ENCODE measurements around the gene CHN2.

The CHN2 gene

GRCh38 chr7:29247963-29248236 lies 53.3 kb downstream of the CHN2 start:
- no peaks in the 10 kb centered on the region for H3K27me3 ChIP-seq (ENCODE audit: insufficient read depth, low read length)

GRCh38 chr7:29248713-29249382 lies 54.3 kb downstream of the CHN2 start:
- Histone ChIP-seq H3K9ac (ENCODE audit: low read depth, low read length) (no peak overlapping the region), H3K9me3 (ENCODE audit: insufficient read depth, low read depth, low read length) (no peaks in the 10 kb centered on the region), H3K4me1 (ENCODE audit: insufficient read depth, low read length) (no peaks in the 10 kb centered on the region; the same call in 1 of the 2 replicates), H3K27me3 (ENCODE audit: insufficient read depth, low read length) (no peaks in the 10 kb centered on the region), H3K36me3 (ENCODE audit: insufficient read depth, low read depth, low read length) (no peaks in the 10 kb centered on the region), H3K27ac (ENCODE audit: low read length) (no peak overlapping the region), H3K4me3 (ENCODE audit: low read length) (no peak overlapping the region)

More at GRCh38 chr7:29247963-29248236, 53.3 kb downstream of the CHN2 start:
- H3K9me3 ChIP-seq (ENCODE audit: insufficient read depth, low read depth, low read length), result no peaks in the 10 kb centered on the region
- no peak overlapping the region for H3K27ac ChIP-seq (ENCODE audit: low read length)
- H3K4me1 ChIP-seq (ENCODE audit: insufficient read depth, low read length), result peaks cover 9% of the 10 kb centered on the region; the same call in 1 of the 2 replicates
- no peaks in the 10 kb centered on the region for H3K36me3 ChIP-seq (ENCODE audit: insufficient read depth, low read depth, low read length)
- H3K9ac ChIP-seq (ENCODE audit: low read depth, low read length), result no peak overlapping the region
- no peak overlapping the region for H3K4me3 ChIP-seq (ENCODE audit: low read length)

GRCh38 chr7:29249383-29249750 lies 54.8 kb downstream of the CHN2 start:
- H3K27ac ChIP-seq (ENCODE audit: low read length), result no peak overlapping the region
- no peaks in the 10 kb centered on the region for H3K36me3 ChIP-seq (ENCODE audit: insufficient read depth, low read depth, low read length)
- no peaks in the 10 kb centered on the region for H3K9me3 ChIP-seq (ENCODE audit: insufficient read depth, low read depth, low read length)
- H3K4me1 ChIP-seq (ENCODE audit: insufficient read depth, low read length), result no peaks in the 10 kb centered on the region
- no peaks in the 10 kb centered on the region for H3K27me3 ChIP-seq (ENCODE audit: insufficient read depth, low read length)
- no peak overlapping the region for H3K9ac ChIP-seq (ENCODE audit: low read depth, low read length)
- H3K4me3 ChIP-seq (ENCODE audit: low read length), result no peak overlapping the region

- H3K36me3 ChIP-seq (ENCODE audit: insufficient read depth, low read depth, low read length), result no peaks in the 10 kb centered on the region
- no peak overlapping the region for H3K27ac ChIP-seq (ENCODE audit: low read length)
- H3K4me1 ChIP-seq (ENCODE audit: insufficient read depth, low read length), result no peaks in the 10 kb centered on the region
- H3K4me3 ChIP-seq (ENCODE audit: low read length), result no peak overlapping the region
- H3K9me3 ChIP-seq (ENCODE audit: insufficient read depth, low read depth, low read length), result no peaks in the 10 kb centered on the region
- no peaks in the 10 kb centered on the region for H3K27me3 ChIP-seq (ENCODE audit: insufficient read depth, low read length)
- no peak overlapping the region for H3K9ac ChIP-seq (ENCODE audit: low read depth, low read length)
These were observed 55.3 kb downstream of the CHN2 start for GRCh38 chr7:29249860-29250259.

DNA sequence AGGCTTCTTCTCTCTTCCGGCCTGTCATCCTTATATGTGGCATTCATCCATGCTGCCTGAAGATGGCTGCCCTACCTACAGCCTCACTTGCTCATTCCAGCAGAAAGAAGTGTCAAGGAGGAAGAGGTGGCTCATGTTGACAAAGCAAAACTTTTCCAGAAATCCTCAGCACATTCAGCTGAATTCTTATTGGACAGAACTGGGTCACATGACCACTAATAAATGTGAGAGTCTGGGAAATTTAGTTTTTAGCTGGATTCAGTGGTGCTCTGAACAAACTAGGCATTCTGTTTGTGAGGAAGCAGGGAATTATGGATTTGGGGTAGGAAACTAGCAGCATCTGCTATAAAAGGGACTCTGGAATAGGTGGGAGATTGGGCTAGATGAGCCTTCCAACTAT lies 58.6 kb downstream of the CHN2 start:
- no peaks in the 10 kb centered on the region for H3K4me1 ChIP-seq (ENCODE audit: insufficient read depth, low read length)
- no peaks in the 10 kb centered on the region for H3K36me3 ChIP-seq (ENCODE audit: insufficient read depth, low read depth, low read length)
- H3K9me3 ChIP-seq (ENCODE audit: insufficient read depth, low read depth, low read length), result no peaks in the 10 kb centered on the region
- no peaks in the 10 kb centered on the region for H3K27me3 ChIP-seq (ENCODE audit: insufficient read depth, low read length)
- no peak overlapping the region for H3K27ac ChIP-seq (ENCODE audit: low read length)
- H3K4me3 ChIP-seq (ENCODE audit: low read length), result no peak overlapping the region
- H3K9ac ChIP-seq (ENCODE audit: low read depth, low read length), result no peak overlapping the region

GRCh38 chr7:29254591-29254990 lies 60.0 kb downstream of the CHN2 start:
- H3K4me3 ChIP-seq (ENCODE audit: low read length), result no peak overlapping the region
- H3K9me3 ChIP-seq (ENCODE audit: insufficient read depth, low read depth, low read length), result no peaks in the 10 kb centered on the region
- H3K36me3 ChIP-seq (ENCODE audit: insufficient read depth, low read depth, low read length), result no peaks in the 10 kb centered on the region
- H3K9ac ChIP-seq (ENCODE audit: low read depth, low read length), result no peak overlapping the region
- H3K4me1 ChIP-seq (ENCODE audit: insufficient read depth, low read length), result no peaks in the 10 kb centered on the region
- no peaks in the 10 kb centered on the region for H3K27me3 ChIP-seq (ENCODE audit: insufficient read depth, low read length)
- H3K27ac ChIP-seq (ENCODE audit: low read length), result no peak overlapping the region

GRCh38 chr7:29255199-29255878 lies 60.8 kb downstream of the CHN2 start:
- Histone ChIP-seq H3K36me3 (ENCODE audit: insufficient read depth, low read depth, low read length) (no peaks in the 10 kb centered on the region), H3K9me3 (ENCODE audit: insufficient read depth, low read depth, low read length) (no peaks in the 10 kb centered on the region), H3K27me3 (ENCODE audit: insufficient read depth, low read length) (no peaks in the 10 kb centered on the region), H3K4me1 (ENCODE audit: insufficient read depth, low read length) (no peaks in the 10 kb centered on the region), H3K4me3 (ENCODE audit: low read length) (no peak overlapping the region), H3K9ac (ENCODE audit: low read depth, low read length) (no peak overlapping the region), H3K27ac (ENCODE audit: low read length) (no peak overlapping the region)

GRCh38 chr7:29255906-29256692 lies 61.5 kb downstream of the CHN2 start:
- Histone ChIP-seq H3K4me3 (ENCODE audit: low read length) (no peak overlapping the region), H3K9ac (ENCODE audit: low read depth, low read length) (no peak overlapping the region), H3K9me3 (ENCODE audit: insufficient read depth, low read depth, low read length) (no peaks in the 10 kb centered on the region), H3K4me1 (ENCODE audit: insufficient read depth, low read length) (no peaks in the 10 kb centered on the region), H3K27ac (ENCODE audit: low read length) (no peak overlapping the region), H3K36me3 (ENCODE audit: insufficient read depth, low read depth, low read length) (no peaks in the 10 kb centered on the region), H3K27me3 (ENCODE audit: insufficient read depth, low read length) (no peaks in the 10 kb centered on the region)

DNA sequence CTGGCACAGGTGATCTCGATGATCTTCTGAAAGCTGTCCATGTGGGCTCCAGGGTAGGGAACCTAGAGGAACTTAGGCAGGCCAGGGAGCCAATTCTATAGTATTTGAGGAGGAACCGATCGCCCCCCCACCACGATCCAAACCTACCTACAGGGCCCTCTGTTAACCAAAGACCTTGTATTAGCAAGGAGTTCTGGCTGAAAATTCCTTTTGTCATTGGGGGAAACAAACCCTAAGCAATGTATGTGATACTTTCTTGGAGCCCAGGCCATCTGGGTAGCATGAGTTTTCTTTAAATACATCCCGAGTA lies 62.1 kb downstream of the CHN2 start:
- Histone ChIP-seq H3K27me3 (ENCODE audit: insufficient read depth, low read length) (no peaks in the 10 kb centered on the region), H3K36me3 (ENCODE audit: insufficient read depth, low read depth, low read length) (no peaks in the 10 kb centered on the region), H3K9ac (ENCODE audit: low read depth, low read length) (no peak overlapping the region), H3K4me3 (ENCODE audit: low read length) (no peak overlapping the region), H3K9me3 (ENCODE audit: insufficient read depth, low read depth, low read length) (no peaks in the 10 kb centered on the region), H3K27ac (ENCODE audit: low read length) (no peak overlapping the region), H3K4me1 (ENCODE audit: insufficient read depth, low read length) (no peaks in the 10 kb centered on the region)

- no peaks in the 10 kb centered on the region for H3K36me3 ChIP-seq (ENCODE audit: insufficient read depth, low read depth, low read length)
- H3K9ac ChIP-seq (ENCODE audit: low read depth, low read length), result no peak overlapping the region
- no peaks in the 10 kb centered on the region for H3K4me1 ChIP-seq (ENCODE audit: insufficient read depth, low read length)
- peaks cover 6% of the 10 kb centered on the region for H3K9me3 ChIP-seq (ENCODE audit: insufficient read depth, low read depth, low read length)
- H3K27me3 ChIP-seq (ENCODE audit: insufficient read depth, low read length), result no peaks in the 10 kb centered on the region
- H3K27ac ChIP-seq (ENCODE audit: low read length), result no peak overlapping the region
- no peak overlapping the region for H3K4me3 ChIP-seq (ENCODE audit: low read length)
These were observed 64.4 kb downstream of the CHN2 start for GRCh38 chr7:29258951-29259350.

DNA sequence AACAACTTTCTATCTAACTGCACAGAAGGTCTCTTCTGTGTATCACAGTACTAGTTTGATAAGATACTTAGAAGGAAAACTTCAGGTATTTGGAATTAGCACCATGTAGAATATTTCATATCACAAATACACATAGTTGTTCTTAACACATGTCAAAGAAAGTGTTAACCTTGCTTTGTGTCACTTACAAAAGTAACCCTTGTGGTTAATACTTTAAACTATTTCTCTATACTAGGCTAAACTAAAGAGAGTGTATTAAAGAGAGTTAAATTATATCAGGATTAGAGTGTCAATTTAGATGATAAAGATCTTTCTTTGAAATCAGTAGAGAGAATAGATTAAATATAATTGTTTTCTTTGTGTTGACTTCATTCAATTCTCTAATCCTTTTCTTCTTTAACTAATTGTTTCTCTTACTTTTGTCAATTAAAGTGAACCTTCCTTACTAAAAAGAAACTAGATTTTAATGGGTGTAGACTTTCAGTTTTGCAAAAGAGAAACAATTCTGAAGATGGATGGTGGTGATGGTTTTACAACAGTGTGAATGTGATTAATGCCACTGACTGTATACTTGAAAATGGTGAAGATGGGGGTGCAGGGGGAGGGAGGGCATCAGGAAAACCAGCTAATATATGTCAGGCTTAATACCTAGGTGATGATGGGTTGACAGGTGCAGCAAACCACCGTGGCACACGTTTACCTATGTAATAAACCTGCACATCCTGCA lies 67.8 kb downstream of the CHN2 start:
- H3K4me3 ChIP-seq (ENCODE audit: low read length), result no peak overlapping the region
- H3K27me3 ChIP-seq (ENCODE audit: insufficient read depth, low read length), result no peaks in the 10 kb centered on the region
- peaks cover 6% of the 10 kb centered on the region for H3K9me3 ChIP-seq (ENCODE audit: insufficient read depth, low read depth, low read length)
- no peak overlapping the region for H3K9ac ChIP-seq (ENCODE audit: low read depth, low read length)
- no peaks in the 10 kb centered on the region for H3K36me3 ChIP-seq (ENCODE audit: insufficient read depth, low read depth, low read length)
- H3K4me1 ChIP-seq (ENCODE audit: insufficient read depth, low read length), result peaks cover 4% of the 10 kb centered on the region; the same call in 1 of the 2 replicates
- no peak overlapping the region for H3K27ac ChIP-seq (ENCODE audit: low read length)
